Hypothalamus (tissue), 51 donors: ENCODE data around the gene RAC3.

ENCODE experiments used
- DNase-seq, 51 donors: peaks; one replicate each; lab custom pipeline; 2025; lab: John Stamatoyannopoulos, UW

Gene RAC3

DNA sequence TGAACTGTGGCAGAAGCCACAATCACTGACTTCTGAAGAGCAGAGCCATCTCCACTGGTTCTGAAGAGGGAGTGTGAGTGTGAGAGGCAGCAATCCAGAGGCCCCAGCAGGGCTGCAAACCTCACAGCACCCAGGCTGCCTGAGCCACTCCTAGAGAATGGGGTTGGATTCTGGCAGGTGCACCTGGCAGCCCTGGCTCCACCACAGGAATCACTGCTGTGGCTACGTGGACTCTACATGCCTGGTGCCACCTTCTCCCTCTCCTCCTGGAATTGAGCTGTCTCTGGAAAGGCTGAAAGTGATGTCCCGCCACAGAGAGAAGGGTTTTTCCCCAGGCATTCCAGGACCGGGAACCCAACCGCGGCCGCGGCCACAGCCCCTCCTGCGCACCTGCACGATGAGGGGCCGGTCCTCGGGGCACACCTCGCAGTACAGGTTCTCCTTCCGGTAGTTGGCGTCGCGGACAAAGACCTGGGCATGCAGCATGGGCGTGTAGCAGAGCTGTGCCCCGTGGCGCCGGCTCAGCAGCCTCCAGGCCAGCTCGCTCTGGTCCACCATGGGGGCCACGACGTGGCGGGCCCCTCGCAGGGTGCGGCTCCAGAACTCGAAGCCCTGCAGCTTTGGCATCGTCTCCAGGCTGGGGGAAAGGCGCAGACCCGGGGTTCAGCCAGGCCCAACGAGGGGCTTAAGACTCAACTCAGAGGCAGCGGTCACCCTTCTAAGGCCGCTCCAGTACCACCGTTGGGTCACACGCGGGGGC, 33.1 kb downstream of the RAC3 start:
- no peak for DNase-seq

DNA sequence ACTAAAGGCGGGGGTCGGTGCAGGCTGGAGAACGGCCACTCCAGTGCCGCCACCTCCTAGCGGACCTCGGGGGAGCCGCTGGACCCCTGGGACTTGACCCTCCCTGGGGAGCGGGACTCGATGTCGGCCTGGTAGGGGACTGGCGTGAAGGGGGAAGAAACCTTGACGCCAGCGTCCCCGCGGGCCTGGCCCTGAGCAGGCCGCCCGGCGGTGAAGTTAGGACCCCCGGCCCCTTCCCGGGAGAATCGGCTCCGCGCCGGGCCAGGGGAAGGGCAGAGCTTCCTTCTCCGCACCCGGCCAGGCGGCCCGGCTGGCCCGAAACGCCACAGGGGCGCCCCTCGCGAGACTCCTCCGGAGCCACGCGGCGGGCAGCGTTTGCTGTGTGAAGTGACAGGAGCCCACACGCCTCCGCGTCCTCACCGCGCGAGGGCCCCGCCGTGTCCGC, 33.7 kb downstream of the RAC3 start:
- peak in 1 of 51 donors; percentile 43 for DNase-seq

DNA sequence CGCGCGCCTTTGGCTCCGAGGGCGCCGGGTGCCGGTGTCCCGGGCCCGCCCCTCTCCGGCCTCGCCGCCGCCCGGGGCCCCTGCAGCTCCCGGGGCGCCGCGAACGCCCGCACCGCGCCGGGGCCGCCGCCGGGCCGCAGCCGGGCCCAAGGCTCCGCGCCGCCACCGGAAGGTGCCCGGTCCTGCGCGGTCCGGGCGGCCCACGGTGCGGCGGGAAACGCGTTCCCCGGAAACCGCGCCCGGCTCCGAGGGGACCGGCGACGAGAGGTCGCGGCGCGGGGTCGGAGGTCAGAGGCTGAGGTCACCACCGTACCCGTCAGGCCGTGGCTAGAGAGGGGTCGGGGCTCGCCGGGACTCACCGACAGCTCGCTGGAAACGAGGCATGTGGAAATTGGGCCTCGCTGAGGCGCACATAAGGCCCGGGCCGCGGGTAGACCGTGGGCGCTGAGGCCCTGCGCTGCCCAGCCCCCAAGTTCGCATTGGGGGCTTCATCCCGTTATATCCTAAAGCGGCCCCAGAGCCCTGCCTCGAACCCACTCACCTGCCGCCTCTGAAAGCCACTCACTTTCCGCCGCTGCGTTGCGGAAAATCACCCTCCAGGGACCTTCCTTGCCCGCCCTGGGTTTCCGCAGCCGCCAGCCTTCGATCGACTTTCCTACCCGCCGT, 34.3 kb downstream of the RAC3 start, which contains the start of gene DUS1L:
Gene DUS1L (minus strand): TSS at position 167 of the 666 bp plus-strand sequence. CDS start 745 bp downstream, outside the sequence.
- DNase-seq = peak in 39 of 51 donors; percentile 8 to 75 (median 36)

DNA sequence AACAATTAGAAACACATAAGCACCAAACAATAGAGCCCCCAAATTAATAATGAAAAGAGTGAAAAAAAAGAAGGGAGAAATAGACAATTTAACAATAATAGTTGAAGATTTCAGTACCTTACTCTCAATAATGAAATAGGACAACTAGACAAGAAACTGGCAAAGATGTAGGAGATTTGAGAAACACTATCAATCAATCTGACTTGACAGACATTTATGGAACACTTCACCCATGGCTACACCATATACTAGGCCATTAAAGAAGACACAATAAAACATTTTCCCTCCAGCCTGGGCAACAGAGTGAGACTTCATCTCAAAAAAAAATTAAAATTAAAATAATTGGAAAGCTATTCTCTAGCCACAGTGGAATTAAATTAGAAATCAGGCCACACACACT, 39.1 kb downstream of the RAC3 start:
- no peak for DNase-seq

GRCh38 chr17:82072827-82073226, 41.3 kb downstream of the RAC3 start:
- DNase-seq = no peak

DNA sequence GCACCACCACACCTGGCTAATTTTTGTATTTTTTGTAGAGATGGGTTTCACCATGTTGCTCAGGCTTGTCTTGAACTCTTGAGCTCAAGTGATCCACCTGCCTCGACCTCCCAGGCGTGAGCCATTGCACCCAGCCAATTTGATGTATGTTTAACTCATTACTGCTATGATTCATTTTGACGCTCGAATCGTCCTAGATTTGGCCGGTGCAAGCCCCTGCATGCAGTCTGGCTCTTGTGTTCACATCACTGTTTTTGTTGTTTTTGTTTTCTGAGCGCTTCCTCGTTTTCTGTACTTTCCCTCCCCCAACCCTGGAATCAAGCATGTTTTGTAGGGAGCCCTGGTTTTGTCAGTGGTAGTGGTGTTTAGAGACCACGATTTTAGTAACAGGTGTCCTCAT, 42.0 kb downstream of the RAC3 start:
- DNase-seq = no peak

DNA sequence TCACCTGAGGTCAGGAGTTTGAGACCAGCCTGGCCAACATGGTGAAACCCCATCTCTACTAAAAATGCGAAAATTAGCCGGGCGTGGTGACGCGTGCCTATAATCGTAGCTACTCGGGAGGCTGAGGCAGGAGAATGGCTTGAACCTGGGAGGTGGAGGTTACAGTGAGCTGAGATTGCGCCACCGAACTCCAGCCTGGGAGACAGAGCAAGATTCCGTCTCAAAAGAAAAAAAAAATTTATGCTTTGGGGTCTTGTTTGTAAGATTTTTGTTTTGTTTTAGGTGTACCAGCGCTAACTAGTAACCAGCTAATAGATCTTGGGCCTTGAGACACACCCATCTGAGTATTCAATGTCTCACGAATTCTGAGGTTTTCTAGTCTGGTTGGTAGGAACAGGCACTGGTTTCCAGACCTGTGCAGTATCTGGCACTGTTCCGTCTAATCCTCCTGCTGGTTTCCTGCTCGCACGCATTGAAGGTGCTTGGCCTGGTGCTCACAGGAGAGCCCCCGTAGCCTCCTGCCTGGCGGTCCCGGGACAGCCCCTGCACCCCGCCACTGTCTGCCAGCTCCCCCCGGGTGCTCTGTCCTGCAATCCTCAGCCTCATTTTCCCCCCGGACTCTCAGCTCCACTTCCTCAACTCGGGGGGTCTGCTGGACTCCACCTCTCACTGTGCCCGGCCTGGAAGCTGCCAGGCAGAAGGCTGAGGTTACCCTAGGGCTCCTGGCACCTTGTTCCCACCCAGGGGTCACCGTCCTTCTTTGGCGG, 44.7 kb downstream of the RAC3 start:
- DNase-seq = no peak

- no peak for DNase-seq
These were observed 45.5 kb downstream of the RAC3 start for GRCh38 chr17:82076785-82077591.

- DNase-seq = peak in 3 of 51 donors; percentile 8 to 42 (median 22)
These were observed 46.3 kb downstream of the RAC3 start for GRCh38 chr17:82077617-82078358.

- no peak for DNase-seq
These were observed 47.0 kb downstream of the RAC3 start for GRCh38 chr17:82078433-82078832.

DNA sequence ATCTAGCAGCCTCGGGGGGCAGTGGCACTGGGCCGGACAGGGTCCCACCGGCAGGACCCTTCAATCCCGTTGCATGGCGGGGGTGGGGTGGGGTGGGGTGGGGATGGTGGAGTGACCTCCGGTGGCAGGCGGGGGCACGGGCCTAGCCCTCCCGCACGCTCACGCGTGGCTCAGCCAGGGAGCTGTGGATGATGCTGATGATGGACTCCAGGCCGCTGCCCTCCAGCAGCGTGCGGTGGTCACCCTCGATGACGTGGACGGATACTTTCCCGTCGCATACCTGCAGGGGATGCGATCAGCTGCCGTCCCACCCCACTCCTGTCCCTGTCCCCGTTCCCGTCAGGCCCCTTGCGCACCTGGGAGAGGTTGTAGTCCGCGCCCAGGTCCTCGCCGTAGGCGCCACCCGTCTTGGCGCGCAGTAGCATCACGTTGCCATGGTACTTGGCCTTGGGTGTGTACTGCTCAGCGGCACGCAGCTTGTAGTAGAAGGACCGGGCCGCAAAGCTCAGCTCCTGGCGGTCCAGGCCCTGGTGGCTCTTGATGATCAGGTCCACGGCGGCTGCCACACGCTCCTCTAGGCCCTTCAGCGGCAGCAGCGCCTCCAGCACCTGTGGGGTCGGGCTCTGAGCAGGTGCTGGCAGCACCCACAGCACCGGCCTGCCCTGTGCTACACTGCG, 47.7 kb downstream of the RAC3 start:
- no peak for DNase-seq

DNA sequence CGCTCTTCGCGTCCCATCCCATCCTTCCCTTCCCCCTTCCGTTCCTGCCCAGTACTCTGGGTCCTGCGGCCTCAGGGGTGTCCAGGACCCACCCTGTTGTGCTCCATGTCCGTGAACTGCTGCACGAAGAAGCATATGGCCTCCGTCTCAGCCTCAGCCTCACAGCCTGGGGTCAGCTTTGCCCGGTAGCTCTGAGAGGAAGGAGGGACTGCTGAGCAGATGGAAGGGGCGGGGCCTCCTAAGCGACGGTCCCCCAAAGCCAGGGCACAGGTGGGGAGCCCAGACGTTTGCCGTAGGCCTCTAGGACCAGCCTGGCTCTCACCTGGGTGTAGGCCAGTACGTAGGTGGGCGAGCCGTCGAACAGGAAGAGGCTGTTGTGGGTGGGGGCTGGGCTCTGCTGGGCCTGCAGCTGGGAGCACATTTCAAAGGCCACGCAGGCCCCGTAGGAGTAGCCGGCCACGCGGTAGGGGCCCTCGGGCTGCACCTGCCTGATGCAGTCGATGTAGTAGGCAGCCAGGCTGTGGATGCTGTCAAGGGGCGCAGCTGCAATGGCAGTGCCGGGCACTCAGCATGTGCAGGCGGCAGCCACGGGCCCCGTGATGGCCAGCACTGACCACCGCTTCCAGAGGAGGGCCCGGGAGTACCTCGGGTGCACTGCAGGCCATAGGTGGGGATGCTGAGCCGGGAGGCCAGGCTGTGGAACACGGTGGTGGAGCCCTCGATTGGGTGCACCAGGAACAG, 48.7 kb downstream of the RAC3 start:
- DNase-seq = no peak

DNA sequence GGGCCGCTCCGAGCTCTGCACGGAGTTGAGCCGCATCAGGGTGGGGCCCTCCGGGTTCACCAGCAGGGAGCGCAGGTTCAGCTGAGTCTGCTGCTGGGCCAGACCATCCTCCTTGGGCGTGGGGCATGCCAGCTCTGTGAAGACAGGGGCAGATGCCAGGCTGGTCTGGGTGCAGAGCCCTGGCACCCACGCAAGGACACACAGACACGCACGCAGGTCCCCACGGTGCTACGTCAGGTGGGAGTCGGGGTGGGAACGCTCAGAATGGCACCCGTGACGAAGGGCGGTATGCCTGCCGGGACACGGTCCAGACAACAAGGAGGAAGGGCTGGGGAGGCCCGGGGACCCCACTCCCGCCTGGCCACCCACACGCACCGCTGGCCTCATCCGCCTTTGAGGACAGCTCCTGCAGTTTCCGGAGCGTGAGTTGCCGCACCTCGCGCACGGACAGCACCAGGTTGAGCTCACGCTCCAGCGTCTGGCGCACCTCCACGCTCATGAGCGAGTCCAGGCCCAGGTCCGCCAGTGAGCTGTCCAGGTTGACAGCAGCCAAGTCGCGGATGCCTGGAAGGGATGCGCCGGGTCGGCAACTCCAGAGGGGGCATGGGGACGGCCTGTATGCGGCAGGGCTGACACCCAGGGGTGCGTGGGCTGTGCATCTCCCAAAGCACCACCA, 49.4 kb downstream of the RAC3 start:
- no peak for DNase-seq

DNA sequence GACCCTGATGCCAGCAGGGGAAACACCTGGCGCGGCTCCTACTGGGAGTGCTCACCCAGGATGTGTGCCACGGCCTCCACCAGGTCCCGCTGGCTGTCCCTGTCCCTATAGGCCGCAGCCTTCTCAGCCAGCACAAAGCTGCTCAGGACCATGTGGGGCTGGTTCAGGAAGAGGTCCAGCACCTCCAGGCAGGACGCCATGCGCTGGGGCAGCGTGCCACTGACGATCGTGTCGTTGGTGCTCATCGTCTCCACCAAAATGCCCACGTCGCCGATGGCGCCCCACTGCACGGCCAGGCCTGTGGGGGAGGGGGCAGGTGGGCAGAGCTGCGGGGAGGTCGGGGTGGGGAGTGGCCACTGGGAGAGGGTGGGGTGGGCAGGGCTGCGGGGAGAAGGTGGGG, 50.1 kb downstream of the RAC3 start:
- no peak for DNase-seq

DNA sequence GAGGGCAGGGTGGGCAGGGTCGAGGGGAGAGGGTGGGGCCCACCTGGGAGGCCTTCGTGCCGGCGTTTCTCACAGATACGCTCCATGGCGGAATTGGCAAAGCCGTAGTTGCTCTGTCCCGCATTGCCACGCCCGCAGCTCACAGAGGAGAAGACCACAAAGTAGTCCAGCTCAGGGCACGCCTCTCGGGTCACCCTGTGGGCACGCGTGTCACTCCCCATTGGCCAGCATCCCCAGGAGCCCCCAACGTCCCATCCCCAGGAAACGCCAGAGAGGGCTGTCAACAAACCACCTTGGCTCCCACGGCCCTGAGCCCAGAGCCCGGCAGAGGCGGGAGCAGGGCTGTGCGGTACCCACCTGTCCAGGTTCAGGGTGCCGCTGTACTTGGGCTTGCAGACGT, 50.5 kb downstream of the RAC3 start:
- no peak for DNase-seq

DNA sequence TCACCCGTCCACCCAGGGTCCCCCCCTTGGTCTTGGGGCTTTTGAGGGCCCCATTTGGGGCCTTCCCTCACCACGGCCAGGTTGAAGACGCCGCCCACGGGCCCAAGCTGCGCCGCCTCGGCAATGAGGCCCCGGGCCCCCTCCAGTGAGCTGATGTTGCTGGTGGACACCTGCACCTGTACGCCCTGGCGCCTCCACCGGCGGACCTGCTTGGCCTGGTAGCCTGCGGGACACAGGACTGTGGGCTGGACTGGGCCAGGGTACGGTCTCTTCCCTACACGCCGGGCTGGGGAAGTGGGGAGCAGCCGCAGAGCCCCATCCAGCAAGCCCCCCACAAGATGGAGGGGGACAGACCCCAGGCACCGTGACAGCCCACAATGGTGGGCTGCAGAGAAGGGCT, 51.0 kb downstream of the RAC3 start:
- DNase-seq = no peak

DNA sequence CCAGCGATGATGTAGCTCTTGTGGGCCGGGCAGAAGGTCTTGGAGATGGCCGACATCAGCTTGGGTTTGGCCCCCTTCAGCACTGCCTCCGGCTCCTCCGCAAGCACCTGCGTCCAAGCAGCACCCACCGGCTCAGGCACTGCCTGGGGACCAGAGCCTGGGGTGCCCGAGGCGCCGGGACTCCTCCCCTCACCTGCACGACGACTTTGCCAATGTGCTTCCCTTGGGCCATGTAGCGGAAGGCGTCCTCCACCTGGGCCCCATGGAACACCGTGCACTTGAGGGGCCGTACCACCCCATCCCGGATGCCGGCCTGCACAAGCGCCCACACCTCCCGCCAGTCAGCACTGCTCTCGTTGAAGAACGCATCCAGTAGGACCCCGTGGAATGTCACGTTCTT, 51.5 kb downstream of the RAC3 start:
- DNase-seq = no peak
